Hepatocyte (in vitro differentiated cells): ENCODE results near the gene LCE4A. TPM values are rescaled to one million over a fixed set of nuclear protein-coding genes. Genes with fewer than 3 reads are reported as not detected.
"Not testable (repeated sequence)": the region's sequence is repeated elsewhere in the genome, so short reads cannot be mapped to it uniquely, and the experiment has no call there.

ENCODE experiments used
- DNase-seq: peaks from one replicate; pipeline ENCODE4 v3.0.0-alpha.2; 2016; ENCODE audit warnings: low spot score
- H2AFZ ChIP-seq: fragments of 200-600 bp; sonication (generic); 2 replicates; pipeline ENCODE4 v1.6.0; 2016; ENCODE audit warnings: antibody characterized with exemption, mild to moderate bottlenecking
- H3K27ac ChIP-seq: fragments of 200-600 bp; sonication (generic); 2 replicates; pipeline ENCODE4 v1.5.1; 2016; ENCODE audit warnings: mild to moderate bottlenecking
- H3K27me3 ChIP-seq: fragments of 200-600 bp; sonication (generic); 2 replicates; pipeline ENCODE4 v1.6.1; 2016
- H3K36me3 ChIP-seq: fragments of 200-600 bp; sonication (generic); replicated peaks from 2 replicates; pipeline ENCODE4 v1.5.1; 2016; ENCODE audit warnings: low read depth; ENCODE audit not compliant: insufficient read depth
- H3K4me1 ChIP-seq: fragments of 200-600 bp; sonication (generic); 2 replicates; pipeline ENCODE4 v1.5.1; 2016; ENCODE audit warnings: mild to moderate bottlenecking, moderate library complexity; ENCODE audit not compliant: insufficient read depth
- H3K4me2 ChIP-seq: fragments of 200-600 bp; sonication (generic); 2 replicates; pipeline ENCODE4 v1.6.0; 2016
- H3K4me3 ChIP-seq: fragments of 200-600 bp; sonication (generic); 2 replicates; pipeline ENCODE4 v1.5.1; 2016; ENCODE audit warnings: mild to moderate bottlenecking
- H3K79me2 ChIP-seq: fragments of 200-600 bp; sonication (generic); 2 replicates; pipeline ENCODE4 v1.6.0; 2017; ENCODE audit warnings: mild to moderate bottlenecking
- H3K9me2 ChIP-seq: fragments of 200-600 bp; sonication (generic); replicated peaks from 2 replicates; pipeline ENCODE4 v1.6.0; 2017; ENCODE audit warnings: mild to moderate bottlenecking; ENCODE audit not compliant: insufficient read depth
- H3K9me3 ChIP-seq: fragments of 200-600 bp; sonication (generic); 2 replicates; pipeline ENCODE4 v1.5.1; 2016; ENCODE audit warnings: low read depth, mild to moderate bottlenecking
- H4K20me1 ChIP-seq: fragments of 200-600 bp; sonication (generic); 2 replicates; pipeline ENCODE4 v1.6.0; 2016; ENCODE audit warnings: mild to moderate bottlenecking; ENCODE audit not compliant: insufficient read depth, poor library complexity, severe bottlenecking
- CTCF ChIP-seq: fragments of 200-600 bp; sonication (generic); IDR thresholded peaks from 2 replicates; pipeline ENCODE4 v1.5.1; 2016; ENCODE audit warnings: antibody characterized with exemption, mild to moderate bottlenecking; ENCODE audit not compliant: poor library complexity
- EZH2 ChIP-seq: fragments of 200-600 bp; sonication (generic); IDR thresholded peaks from 2 replicates; pipeline ENCODE4 v1.6.1; 2016; ENCODE audit warnings: antibody characterized with exemption, mild to moderate bottlenecking, borderline replicate concordance
- EZH2phosphoT487 ChIP-seq: fragments of 200-600 bp; sonication (generic); IDR thresholded peaks from one replicate; pipeline ENCODE4 v1.6.1; 2018; ENCODE audit warnings: antibody characterized with exemption, mild to moderate bottlenecking, low read depth, moderate library complexity; ENCODE audit not compliant: unreplicated experiment, severe bottlenecking
- WGBS: methylation state at CpG from one replicate; pipeline ENCODE4 v1.1.6; 2016; ENCODE audit warnings: low lambda C conversion rate; ENCODE audit errors: missing lambda C conversion rate; 5-methylcytosine and 5-hydroxymethylcytosine counted together
- polyA plus RNA-seq: library from polyadenylated mRNA; unstranded; fragments of >200 nt; fragmentation: Nextera tagmentation; extraction: Ambion mirVana; gene quantifications from 2 replicates; pipeline ENCODE4 v1.2.1, GENCODE V29; 2016
- total RNA-seq: library from RNA; depleted of rRNA; stranded (reverse); fragments of >200 nt; gene quantifications from 2 replicates; pipeline ENCODE4 v1.2.3, GENCODE V29; 2014

LCE4A gene
- total and polyA plus RNA-seq, 2 experiments from 2014 or later = not detected

GRCh38 chr1:152681616-152682015 lies 26.3 kb upstream of the LCE4A start:
- 31% methylated on average over 2 of the region's 2 CpGs for WGBS

GRCh38 chr1:152683846-152684245 lies 24.1 kb upstream of the LCE4A start:
- no peaks in the 10 kb centered on the region for H3K4me1 ChIP-seq
- H3K9me3 ChIP-seq = no peaks in the 10 kb centered on the region
- no peak overlapping the region for H2AFZ ChIP-seq
- H4K20me1 ChIP-seq = no peaks in the 10 kb centered on the region
- H3K4me2 ChIP-seq = no peak overlapping the region
- H3K36me3 ChIP-seq = no peaks in the 10 kb centered on the region
- no peak overlapping the region for H3K4me3 ChIP-seq
- TF ChIP-seq EZH2phosphoT487 = no peak
- TF ChIP-seq CTCF = no peak
- TF ChIP-seq EZH2 = no peak
- no peak overlapping the region for H3K27ac ChIP-seq
- no peaks in the 10 kb centered on the region for H3K79me2 ChIP-seq
- DNase-seq = no peak
- no peaks in the 10 kb centered on the region for H3K27me3 ChIP-seq
- H3K9me2 ChIP-seq = no peaks in the 10 kb centered on the region

More at GRCh38 chr1:152681616-152682015, 26.3 kb upstream of the LCE4A start:
- no peak overlapping the region for H3K4me2 ChIP-seq
- TF ChIP-seq CTCF = no peak
- TF ChIP-seq EZH2 = no peak
- no peak for TF ChIP-seq EZH2phosphoT487
- peaks cover 3% of the 10 kb centered on the region for H3K9me3 ChIP-seq
- H3K36me3 ChIP-seq = no peaks in the 10 kb centered on the region
- no peaks in the 10 kb centered on the region for H3K4me1 ChIP-seq
- no peak overlapping the region for H3K27ac ChIP-seq
- no peaks in the 10 kb centered on the region for H3K27me3 ChIP-seq
- no peak overlapping the region for H3K4me3 ChIP-seq
- H3K79me2 ChIP-seq = no peaks in the 10 kb centered on the region
- no peaks in the 10 kb centered on the region for H3K9me2 ChIP-seq
- DNase-seq = no peak
- H2AFZ ChIP-seq = no peak overlapping the region
- no peaks in the 10 kb centered on the region for H4K20me1 ChIP-seq

GRCh38 chr1:152685823-152686222 lies 22.1 kb upstream of the LCE4A start, which contains the start of gene LCE2B:
Gene LCE2B, plus strand, starts transcription at chr1:152686123. Its CDS starts 721 bp downstream, at chr1:152686844.
- H3K4me1 ChIP-seq, H4K20me1 ChIP-seq, DNase-seq, H3K4me3 ChIP-seq, H2AFZ ChIP-seq, H3K27ac ChIP-seq, H3K36me3 ChIP-seq, H3K27me3 ChIP-seq, H3K79me2 ChIP-seq, H3K9me2 ChIP-seq, H3K4me2 ChIP-seq, H3K9me3 ChIP-seq: not testable (repeated sequence)
- 52% methylated on average over 4 of the region's 4 CpGs for WGBS

- no peaks in the 10 kb centered on the region for H3K9me3 ChIP-seq
- TF ChIP-seq CTCF (no peak), EZH2phosphoT487 (no peak), EZH2 (no peak)
- no peaks in the 10 kb centered on the region for H3K4me1 ChIP-seq
- no peak within 1 kb of the TSS for H3K27ac ChIP-seq
- no peaks in the 10 kb centered on the region for H3K79me2 ChIP-seq
- H3K9me2 ChIP-seq = no peaks in the 10 kb centered on the region
- WGBS = 42% methylated on average over 4 of the region's 4 CpGs
- H2AFZ ChIP-seq = no peak within 1 kb of the TSS
- no peaks in the 10 kb centered on the region for H3K36me3 ChIP-seq
- no peaks in the 10 kb centered on the region for H4K20me1 ChIP-seq
- H3K27me3 ChIP-seq = no peaks in the 10 kb centered on the region
- no peak for DNase-seq
- no peak within 1 kb of the TSS for H3K4me3 ChIP-seq
- H3K4me2 ChIP-seq = no peak within 1 kb of the TSS
Observed at GRCh38 chr1:152697701-152698600, 10.0 kb upstream of the LCE4A start, which contains the start of gene LCE2A. Gene LCE2A, plus strand, starts transcription at chr1:152698345. Its CDS starts 557 bp downstream, at chr1:152698902.
